ENCODE measurements around the gene TRMT2B.

Gene TRMT2B, protein sequence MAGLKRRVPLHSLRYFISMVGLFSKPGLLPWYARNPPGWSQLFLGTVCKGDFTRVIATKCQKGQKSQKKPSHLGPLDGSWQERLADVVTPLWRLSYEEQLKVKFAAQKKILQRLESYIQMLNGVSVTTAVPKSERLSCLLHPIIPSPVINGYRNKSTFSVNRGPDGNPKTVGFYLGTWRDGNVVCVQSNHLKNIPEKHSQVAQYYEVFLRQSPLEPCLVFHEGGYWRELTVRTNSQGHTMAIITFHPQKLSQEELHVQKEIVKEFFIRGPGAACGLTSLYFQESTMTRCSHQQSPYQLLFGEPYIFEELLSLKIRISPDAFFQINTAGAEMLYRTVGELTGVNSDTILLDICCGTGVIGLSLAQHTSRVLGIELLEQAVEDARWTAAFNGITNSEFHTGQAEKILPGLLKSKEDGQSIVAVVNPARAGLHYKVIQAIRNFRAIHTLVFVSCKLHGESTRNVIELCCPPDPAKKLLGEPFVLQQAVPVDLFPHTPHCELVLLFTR

DNA sequence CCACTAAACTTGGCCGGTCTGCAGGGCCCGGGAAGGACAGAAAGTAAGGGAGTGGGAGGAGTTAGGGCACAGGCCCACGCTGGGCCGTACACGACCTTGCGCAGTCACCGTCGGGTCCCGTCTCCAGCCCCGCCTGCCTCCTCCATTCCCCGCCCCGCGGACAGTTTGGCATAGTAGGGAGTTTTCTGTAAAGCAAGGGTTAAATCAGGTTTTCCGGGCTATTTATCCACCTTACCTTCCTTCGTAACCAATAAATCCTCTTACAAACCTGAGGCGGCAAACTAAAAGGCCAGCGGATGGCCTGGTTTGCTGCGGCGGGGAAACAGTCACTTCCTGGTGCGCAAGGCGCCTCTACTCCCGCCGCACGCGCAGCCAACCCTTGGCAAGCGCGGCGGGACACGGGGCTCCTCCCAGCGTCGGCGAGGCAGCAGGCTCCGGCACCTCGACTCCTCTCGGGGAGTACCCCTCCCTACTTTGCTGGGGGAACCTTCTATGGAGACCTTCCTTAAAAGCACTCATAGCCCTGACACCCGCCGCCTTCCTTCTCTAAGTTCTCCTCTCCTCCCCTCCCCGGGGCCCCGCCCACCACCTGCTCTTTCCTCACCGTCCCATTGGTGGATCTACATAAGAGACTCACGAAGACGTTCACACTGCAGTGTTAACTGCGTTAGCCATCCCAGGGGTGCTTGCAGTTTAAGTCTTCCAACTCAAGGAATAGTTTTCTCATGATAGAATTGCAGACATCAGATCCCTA is at the start of gene TRMT2B:
TRMT2B (minus strand) TSS at position 563 of the 754 bp plus-strand sequence. CDS start 9,822 bp downstream, outside the sequence.
- Histone ChIP-seq H3K4me3 (ENCODE audit: insufficient read length, low read depth) (peak within 1 kb of the TSS; percentile 67), H3K9me3 (ENCODE audit: insufficient read depth, low read length) (0 out of 2 replicates have a peak, but pooled peaks cover under 1% of the 10 kb centered on the region), H3K36me3 (ENCODE audit: insufficient read depth, insufficient read length, low read length) (peaks cover 5% of the 10 kb centered on the region), H3K4me1 (ENCODE audit: insufficient read depth, insufficient read length) (no peaks in the 10 kb centered on the region), H3K9ac (ENCODE audit: insufficient read length, low read depth) (peak within 1 kb of the TSS; percentile 71), H3K27me3 (ENCODE audit: insufficient read depth, insufficient read length) (no peaks in the 10 kb centered on the region)
- no peak for TF ChIP-seq ZNF274 (IDR thresholded peaks at IDR 0.05; ENCODE audit: low read depth, low read length)
- TF ChIP-seq YY1 (IDR thresholded peaks at IDR 0.05; ENCODE audit: insufficient read depth, insufficient read length), result no peak
- TF ChIP-seq SUZ12 (IDR thresholded peaks at IDR 0.05; ENCODE audit: extremely low read depth, insufficient read depth, insufficient read length), result no peak
- peak; percentile 62 for DNase-seq (ENCODE audit: low read depth, low spot score)

DNA sequence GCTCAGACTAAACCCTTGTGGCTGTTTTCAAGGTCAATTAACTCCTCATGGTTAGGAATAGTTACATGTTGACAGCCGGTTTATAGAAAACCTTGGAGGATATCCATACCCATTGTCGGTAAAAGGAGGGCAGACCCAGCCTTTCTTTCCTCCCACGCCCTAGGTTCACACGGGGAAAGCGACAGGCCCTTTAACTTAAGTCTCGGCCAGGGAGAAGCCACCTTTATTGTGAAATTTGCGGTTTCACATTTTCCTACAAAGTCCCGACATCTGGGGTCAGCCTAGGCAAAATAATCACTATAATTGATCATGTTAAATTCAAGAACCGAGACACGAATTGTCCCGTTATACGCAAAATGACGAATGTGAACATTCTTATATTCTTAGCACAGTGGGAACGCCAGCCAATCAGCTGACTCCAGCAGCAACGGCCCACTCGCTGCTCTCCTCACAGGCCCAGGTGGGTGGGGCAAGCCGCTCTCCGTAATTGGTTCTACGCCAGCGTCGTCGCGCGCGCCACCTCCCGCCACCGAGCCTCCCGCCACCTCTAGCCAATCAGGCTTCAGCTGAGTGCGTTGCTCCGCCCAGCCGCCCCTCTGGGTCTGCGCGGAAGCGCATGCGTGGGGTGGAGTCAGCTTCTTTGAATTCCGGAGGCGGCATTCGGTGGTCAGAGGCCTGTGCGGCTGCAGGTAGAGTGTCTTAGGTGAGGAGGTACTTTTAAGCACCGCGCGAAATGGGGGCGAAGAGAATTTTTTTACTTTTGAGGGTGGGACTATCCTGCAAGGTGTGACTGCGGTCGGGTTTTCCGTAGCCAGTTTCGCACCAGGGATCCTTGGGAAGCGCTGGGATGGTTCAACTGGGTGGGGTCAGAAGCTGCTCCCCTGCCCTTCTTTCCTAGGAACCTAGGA is 45.9 kb upstream of the TRMT2B start, which contains the start of gene CENPI:
CENPI (plus strand) TSS at position 659 of the 908 bp plus-strand sequence. CDS start 2,867 bp downstream, outside the sequence.
- H3K9ac ChIP-seq (ENCODE audit: insufficient read length, low read depth), result peak within 1 kb of the TSS; percentile 90
- H3K4me3 ChIP-seq (ENCODE audit: insufficient read length, low read depth), result peak within 1 kb of the TSS; percentile 79
- DNase-seq (ENCODE audit: low read depth, low spot score), result peak; percentile 93
- TF ChIP-seq YY1 (IDR thresholded peaks at IDR 0.05; ENCODE audit: insufficient read depth, insufficient read length) (no peak), ZNF274 (IDR thresholded peaks at IDR 0.05; ENCODE audit: low read depth, low read length) (no peak), SUZ12 (IDR thresholded peaks at IDR 0.05; ENCODE audit: extremely low read depth, insufficient read depth, insufficient read length) (no peak)
- no peaks in the 10 kb centered on the region for H3K27me3 ChIP-seq (ENCODE audit: insufficient read depth, insufficient read length)
- H3K9me3 ChIP-seq (ENCODE audit: insufficient read depth, low read length), result no peaks in the 10 kb centered on the region
- H3K36me3 ChIP-seq (ENCODE audit: insufficient read depth, insufficient read length, low read length), result peaks cover 35% of the 10 kb centered on the region
- no peaks in the 10 kb centered on the region for H3K4me1 ChIP-seq (ENCODE audit: insufficient read depth, insufficient read length)

DNA sequence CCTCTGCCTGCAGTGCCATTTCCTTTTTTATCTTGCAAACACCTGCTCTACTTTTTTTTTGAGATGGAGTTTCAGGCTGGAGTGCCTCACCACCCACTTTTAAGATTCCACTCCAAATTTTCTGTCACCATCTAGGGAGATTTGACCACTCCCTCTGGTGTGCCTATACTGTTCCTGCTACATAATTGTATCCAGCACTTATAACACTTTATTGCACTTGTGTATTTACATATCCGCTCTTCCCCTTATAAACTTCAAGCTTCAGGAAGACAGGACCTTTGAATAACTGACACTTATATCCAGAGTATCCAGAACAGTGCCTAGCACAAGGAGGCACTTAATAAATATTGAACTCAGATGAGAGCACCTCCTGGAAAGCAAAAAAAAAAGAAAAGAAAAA is 39.9 kb upstream of the TRMT2B start:
- Histone ChIP-seq H3K9me3 (ENCODE audit: insufficient read depth, low read length) (no peaks in the 10 kb centered on the region), H3K36me3 (ENCODE audit: insufficient read depth, insufficient read length, low read length) (no peaks in the 10 kb centered on the region), H3K4me1 (ENCODE audit: insufficient read depth, insufficient read length) (no peaks in the 10 kb centered on the region), H3K27me3 (ENCODE audit: insufficient read depth, insufficient read length) (no peaks in the 10 kb centered on the region), H3K9ac (ENCODE audit: insufficient read length, low read depth) (no peak overlapping the region), H3K4me3 (ENCODE audit: insufficient read length, low read depth) (no peak overlapping the region)
- TF ChIP-seq ZNF274 (IDR thresholded peaks at IDR 0.05; ENCODE audit: low read depth, low read length) (no peak), YY1 (IDR thresholded peaks at IDR 0.05; ENCODE audit: insufficient read depth, insufficient read length) (no peak), SUZ12 (IDR thresholded peaks at IDR 0.05; ENCODE audit: extremely low read depth, insufficient read depth, insufficient read length) (no peak)
- DNase-seq (ENCODE audit: low read depth, low spot score), result no peak

GRCh38 chrX:101081231-101081630 is 29.3 kb upstream of the TRMT2B start:
- TF ChIP-seq ZNF274 (IDR thresholded peaks at IDR 0.05; ENCODE audit: low read depth, low read length) (no peak), YY1 (IDR thresholded peaks at IDR 0.05; ENCODE audit: insufficient read depth, insufficient read length) (no peak), SUZ12 (IDR thresholded peaks at IDR 0.05; ENCODE audit: extremely low read depth, insufficient read depth, insufficient read length) (no peak)
- DNase-seq (ENCODE audit: low read depth, low spot score), result no peak
- H3K9me3 ChIP-seq (ENCODE audit: insufficient read depth, low read length), result no peaks in the 10 kb centered on the region
- no peak overlapping the region for H3K4me3 ChIP-seq (ENCODE audit: insufficient read length, low read depth)
- no peaks in the 10 kb centered on the region for H3K36me3 ChIP-seq (ENCODE audit: insufficient read depth, insufficient read length, low read length)
- H3K27me3 ChIP-seq (ENCODE audit: insufficient read depth, insufficient read length), result peaks cover 14% of the 10 kb centered on the region
- no peak overlapping the region for H3K9ac ChIP-seq (ENCODE audit: insufficient read length, low read depth)
- peaks cover 2% of the 10 kb centered on the region for H3K4me1 ChIP-seq (ENCODE audit: insufficient read depth, insufficient read length)

DNA sequence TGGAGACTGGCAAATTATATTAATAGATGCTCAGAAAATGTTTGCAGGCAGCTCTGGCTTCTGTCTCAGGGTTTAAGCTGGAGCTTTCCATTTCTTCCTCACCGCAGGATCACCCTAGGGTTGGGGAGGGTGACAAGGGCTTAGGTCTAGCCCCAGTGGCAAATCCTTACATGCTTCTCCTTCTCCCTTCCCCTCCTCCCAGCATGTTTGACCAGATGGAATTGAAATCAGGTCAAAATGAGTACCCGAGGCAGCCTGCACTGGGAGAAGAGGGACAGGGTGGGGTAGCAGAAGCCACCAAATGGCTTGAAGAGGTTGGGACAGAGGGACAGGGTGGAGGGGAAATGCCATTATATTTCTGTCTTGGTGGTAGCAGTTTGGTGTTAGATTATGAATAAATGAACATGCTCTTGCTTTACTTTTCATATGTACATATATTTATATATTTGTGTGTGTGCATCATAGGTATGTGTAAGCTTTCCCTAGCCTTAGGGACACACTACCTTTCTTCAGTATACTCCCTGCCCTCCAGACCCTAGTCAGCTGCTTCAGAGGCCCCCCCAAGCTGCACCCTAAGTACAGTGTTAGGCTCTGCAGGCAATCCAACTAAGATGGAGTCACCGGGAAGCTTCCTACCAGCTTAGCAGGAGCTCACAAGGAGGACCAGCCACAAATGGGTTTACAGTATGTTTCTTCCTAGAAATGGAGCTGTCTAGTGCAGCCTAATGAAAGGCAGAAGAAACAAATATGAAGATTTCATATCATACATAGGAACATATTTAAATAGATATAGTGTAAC is 28.6 kb upstream of the TRMT2B start:
- peaks cover 2% of the 10 kb centered on the region for H3K4me1 ChIP-seq (ENCODE audit: insufficient read depth, insufficient read length)
- DNase-seq (ENCODE audit: low read depth, low spot score), result no peak
- no peak overlapping the region for H3K4me3 ChIP-seq (ENCODE audit: insufficient read length, low read depth)
- no peaks in the 10 kb centered on the region for H3K36me3 ChIP-seq (ENCODE audit: insufficient read depth, insufficient read length, low read length)
- no peak for TF ChIP-seq SUZ12 (IDR thresholded peaks at IDR 0.05; ENCODE audit: extremely low read depth, insufficient read depth, insufficient read length)
- TF ChIP-seq ZNF274 (IDR thresholded peaks at IDR 0.05; ENCODE audit: low read depth, low read length), result no peak
- no peak for TF ChIP-seq YY1 (IDR thresholded peaks at IDR 0.05; ENCODE audit: insufficient read depth, insufficient read length)
- H3K9me3 ChIP-seq (ENCODE audit: insufficient read depth, low read length), result no peaks in the 10 kb centered on the region
- H3K9ac ChIP-seq (ENCODE audit: insufficient read length, low read depth), result peak overlapping the region; percentile 18
- peaks cover 14% of the 10 kb centered on the region for H3K27me3 ChIP-seq (ENCODE audit: insufficient read depth, insufficient read length)

Data from NT2/D1 (cell line).